Neutrophil (primary cell): ENCODE data around the gene FOXN3.
A peak's percentile ranks its signal among the peaks of the same experiment; 100 is the strongest.

Source experiments
- H3K27ac ChIP-seq: fragments of 200-600 bp; sonication (generic); 2 replicates; pipeline ENCODE4 v1.5.1; 2016; ENCODE audit warnings: mild to moderate bottlenecking, moderate library complexity
- H3K27me3 ChIP-seq: fragments of 200-600 bp; sonication (generic); 2 replicates; pipeline ENCODE4 v1.6.0; 2016; ENCODE audit warnings: mild to moderate bottlenecking
- H3K36me3 ChIP-seq: fragments of 200-600 bp; sonication (generic); 2 replicates; pipeline ENCODE4 v1.5.1; 2017
- H3K4me1 ChIP-seq, 2 experiments: fragments of 200-600 bp in 1 of 2; sonication (generic) in 1 of 2; 1 replicate in 1 of 2; 2 replicates in 1 of 2; pipeline versions ENCODE4 v1.5.1 to v1.6.1; 2013 to 2016; ENCODE audit warnings: low read depth in 1 of 2, low read length in 1 of 2, mild to moderate bottlenecking in 1 of 2, moderate library complexity in 1 of 2; ENCODE audit not compliant: control insufficient read depth in 1 of 2, insufficient read depth in 1 of 2
- H3K4me3 ChIP-seq, 2 experiments: fragments of 200-600 bp in 1 of 2; sonication (generic) in 1 of 2; 1 replicate in 1 of 2; 2 replicates in 1 of 2; pipeline ENCODE4 v1.5.1; 2013 to 2016; ENCODE audit warnings: low read depth in 1 of 2, low read length in 1 of 2, mild to moderate bottlenecking in 1 of 2, moderate library complexity in 1 of 2
- H3K9me3 ChIP-seq: fragments of 200-600 bp; sonication (generic); 2 replicates; pipeline ENCODE4 v1.5.1; 2016
- CTCF ChIP-seq: fragments of 200-600 bp; sonication (generic); IDR thresholded peaks from 2 replicates; pipeline ENCODE4 v1.5.1; 2016; ENCODE audit warnings: antibody characterized with exemption

The FOXN3 gene

GRCh38 chr14:89304972-89305703 is 111.9 kb downstream of the FOXN3 start:
- Histone ChIP-seq H3K36me3 (no peaks in the 10 kb centered on the region), H3K9me3 (no peaks in the 10 kb centered on the region), H3K4me1 (peaks cover 35 to 39% of the 10 kb centered on the region in 2 experiments), H3K4me3 (no peak overlapping the region), H3K27me3 (no peaks in the 10 kb centered on the region), H3K27ac (no peak overlapping the region)
- no peak for TF ChIP-seq CTCF

GRCh38 chr14:89304561-89304960 is 112.5 kb downstream of the FOXN3 start:
- TF ChIP-seq CTCF: no peak
- H3K4me1 ChIP-seq: peaks cover 35 to 39% of the 10 kb centered on the region in 2 experiments
- H3K27ac ChIP-seq: peak overlapping the region; percentile 90
- no peaks in the 10 kb centered on the region for H3K9me3 ChIP-seq
- peak overlapping the region; percentile 35 to 46 for H3K4me3 ChIP-seq
- H3K36me3 ChIP-seq: no peaks in the 10 kb centered on the region
- no peaks in the 10 kb centered on the region for H3K27me3 ChIP-seq

DNA sequence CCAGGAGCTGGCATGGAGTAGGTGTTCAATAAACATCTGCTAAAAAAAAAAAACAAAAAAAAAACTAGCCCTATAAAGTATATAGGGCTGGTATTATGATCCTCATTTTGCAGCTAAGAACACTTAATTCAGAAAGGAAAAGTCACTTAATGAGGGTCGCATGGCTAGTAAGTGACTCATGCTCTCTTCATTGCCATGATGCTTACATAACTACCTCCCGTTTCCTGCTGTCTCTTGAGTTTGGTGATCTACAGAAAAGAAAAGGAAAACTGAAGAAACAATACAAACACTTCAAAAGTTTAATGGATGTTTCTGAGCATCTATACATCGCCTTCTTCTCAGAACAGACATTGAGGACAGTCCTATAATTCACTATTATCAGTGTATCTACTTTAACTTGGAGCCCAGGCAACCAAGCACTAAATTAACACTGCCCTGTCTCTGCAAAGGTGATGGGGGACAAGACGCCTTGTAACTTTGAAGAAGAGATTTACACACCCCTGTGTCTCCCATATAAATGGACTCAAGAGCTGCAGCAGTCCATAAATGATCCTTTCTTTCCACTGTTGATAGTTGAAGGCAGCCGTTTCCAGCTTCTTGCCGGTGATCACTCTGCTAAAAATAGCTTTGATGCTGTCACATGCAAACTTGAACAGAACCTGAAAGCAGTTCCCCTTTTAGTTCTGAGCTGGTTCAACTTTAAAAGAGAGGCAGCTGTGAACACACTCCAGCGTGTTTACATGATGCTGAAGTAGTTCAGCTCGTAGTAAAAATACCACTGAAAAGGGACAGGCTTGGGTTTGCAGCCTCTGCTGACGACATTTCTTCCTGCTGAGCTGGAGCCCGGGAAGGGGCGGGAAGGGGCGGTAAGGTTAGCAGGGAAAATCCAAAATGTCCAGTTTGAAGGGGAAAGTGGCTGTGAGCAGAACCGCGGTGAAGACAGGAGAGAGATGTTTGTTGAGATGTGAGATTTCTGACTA is 113.3 kb downstream of the FOXN3 start:
- Histone ChIP-seq H3K36me3 (no peaks in the 10 kb centered on the region), H3K9me3 (no peaks in the 10 kb centered on the region), H3K4me1 (peaks cover 35 to 39% of the 10 kb centered on the region in 2 experiments), H3K4me3 (peak overlapping the region; percentile 35 to 46), H3K27ac (peak overlapping the region; percentile 90), H3K27me3 (no peaks in the 10 kb centered on the region)
- no peak for TF ChIP-seq CTCF

GRCh38 chr14:89302396-89302950 is 114.6 kb downstream of the FOXN3 start:
- Histone ChIP-seq H3K27me3 (no peaks in the 10 kb centered on the region), H3K27ac (peak overlapping the region; percentile 90), H3K4me1 (peaks cover 35 to 39% of the 10 kb centered on the region in 2 experiments), H3K4me3 (no peak overlapping the region), H3K9me3 (no peaks in the 10 kb centered on the region), H3K36me3 (no peaks in the 10 kb centered on the region)
- TF ChIP-seq CTCF: no peak

- Histone ChIP-seq H3K4me3 (no peak overlapping the region), H3K4me1 (peaks cover 40% of the 10 kb centered on the region in 2 experiments), H3K9me3 (no peaks in the 10 kb centered on the region), H3K27me3 (no peaks in the 10 kb centered on the region), H3K36me3 (peaks cover 1% of the 10 kb centered on the region), H3K27ac (no peak overlapping the region)
- TF ChIP-seq CTCF: no peak
Observed at GRCh38 chr14:89299587-89299986, 117.4 kb downstream of the FOXN3 start.
